Nephron (organoid): ENCODE results near the gene OLFML2B.

Experiments used
- H3K27ac Mint-ChIP-seq, 3 experiments: 2 replicates each; pipeline ENCODE4 v1.8.0; 2020; ENCODE audit warnings: mixed read lengths in 3 of 3, mild to moderate bottlenecking in 2 of 3, moderate library complexity in 1 of 3
- H3K27me3 Mint-ChIP-seq: 2 replicates; pipeline ENCODE4 v1.8.0; 2021; ENCODE audit warnings: low read depth, mild to moderate bottlenecking, moderate library complexity, mixed read lengths
- H3K36me3 Mint-ChIP-seq: 2 replicates; pipeline ENCODE4 v1.8.0; 2020; ENCODE audit warnings: low read depth, mixed read lengths
- H3K4me1 Mint-ChIP-seq: 2 replicates; pipeline ENCODE4 v1.8.0; 2020; ENCODE audit warnings: mixed read lengths
- H3K4me3 Mint-ChIP-seq, 3 experiments: 2 replicates each; pipeline ENCODE4 v1.8.0; 2020; ENCODE audit warnings: mild to moderate bottlenecking in 3 of 3, mixed read lengths in 3 of 3, moderate library complexity in 2 of 3
- H3K9me3 Mint-ChIP-seq: 2 replicates; pipeline ENCODE4 v1.8.0; 2020; ENCODE audit warnings: mixed read lengths
- TF ChIP-seq, protein P1 (sequence below), 3 experiments: fragments of 200-600 bp; sonication (generic); IDR thresholded peaks; one replicate each; pipeline ENCODE4 v1.5.0; 2021; ENCODE audit warnings: antibody characterized with exemption in 3 of 3; ENCODE audit not compliant: unreplicated experiment in 3 of 3

OLFML2B gene

DNA sequence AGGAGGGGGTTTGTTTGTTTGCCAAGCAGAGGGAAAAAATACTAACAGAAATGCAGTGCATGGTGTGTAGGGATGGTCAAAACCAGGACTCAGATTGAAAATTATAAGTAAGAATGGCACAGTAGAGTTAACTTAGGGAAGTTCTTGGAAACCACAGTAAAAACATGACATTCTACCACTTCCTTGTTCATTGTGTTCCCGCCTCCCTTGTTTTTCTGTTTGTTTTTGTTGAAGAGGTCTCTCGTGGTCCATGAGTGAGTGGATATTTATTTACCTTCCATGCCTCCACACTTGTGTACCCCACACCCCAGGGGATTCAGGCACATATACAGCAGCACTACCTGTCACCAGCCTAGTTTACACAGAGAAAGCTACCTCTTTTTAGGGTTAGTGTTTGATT lies 69.6 kb downstream of the OLFML2B start:
- TF ChIP-seq, protein P1, sequence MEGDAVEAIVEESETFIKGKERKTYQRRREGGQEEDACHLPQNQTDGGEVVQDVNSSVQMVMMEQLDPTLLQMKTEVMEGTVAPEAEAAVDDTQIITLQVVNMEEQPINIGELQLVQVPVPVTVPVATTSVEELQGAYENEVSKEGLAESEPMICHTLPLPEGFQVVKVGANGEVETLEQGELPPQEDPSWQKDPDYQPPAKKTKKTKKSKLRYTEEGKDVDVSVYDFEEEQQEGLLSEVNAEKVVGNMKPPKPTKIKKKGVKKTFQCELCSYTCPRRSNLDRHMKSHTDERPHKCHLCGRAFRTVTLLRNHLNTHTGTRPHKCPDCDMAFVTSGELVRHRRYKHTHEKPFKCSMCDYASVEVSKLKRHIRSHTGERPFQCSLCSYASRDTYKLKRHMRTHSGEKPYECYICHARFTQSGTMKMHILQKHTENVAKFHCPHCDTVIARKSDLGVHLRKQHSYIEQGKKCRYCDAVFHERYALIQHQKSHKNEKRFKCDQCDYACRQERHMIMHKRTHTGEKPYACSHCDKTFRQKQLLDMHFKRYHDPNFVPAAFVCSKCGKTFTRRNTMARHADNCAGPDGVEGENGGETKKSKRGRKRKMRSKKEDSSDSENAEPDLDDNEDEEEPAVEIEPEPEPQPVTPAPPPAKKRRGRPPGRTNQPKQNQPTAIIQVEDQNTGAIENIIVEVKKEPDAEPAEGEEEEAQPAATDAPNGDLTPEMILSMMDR (IDR thresholded peaks at IDR 0.05; ENCODE audit: unreplicated experiment in 3 of 3), result no peak
- Mint-ChIP-seq H3K4me3 (no peak overlapping the region), H3K27me3 (no peaks in the 10 kb centered on the region), H3K36me3 (peaks cover 17% of the 10 kb centered on the region), H3K9me3 (no peaks in the 10 kb centered on the region), H3K27ac (peak overlapping the region in 1 of 3 experiments; percentile 78), H3K4me1 (peaks cover 66% of the 10 kb centered on the region)

DNA sequence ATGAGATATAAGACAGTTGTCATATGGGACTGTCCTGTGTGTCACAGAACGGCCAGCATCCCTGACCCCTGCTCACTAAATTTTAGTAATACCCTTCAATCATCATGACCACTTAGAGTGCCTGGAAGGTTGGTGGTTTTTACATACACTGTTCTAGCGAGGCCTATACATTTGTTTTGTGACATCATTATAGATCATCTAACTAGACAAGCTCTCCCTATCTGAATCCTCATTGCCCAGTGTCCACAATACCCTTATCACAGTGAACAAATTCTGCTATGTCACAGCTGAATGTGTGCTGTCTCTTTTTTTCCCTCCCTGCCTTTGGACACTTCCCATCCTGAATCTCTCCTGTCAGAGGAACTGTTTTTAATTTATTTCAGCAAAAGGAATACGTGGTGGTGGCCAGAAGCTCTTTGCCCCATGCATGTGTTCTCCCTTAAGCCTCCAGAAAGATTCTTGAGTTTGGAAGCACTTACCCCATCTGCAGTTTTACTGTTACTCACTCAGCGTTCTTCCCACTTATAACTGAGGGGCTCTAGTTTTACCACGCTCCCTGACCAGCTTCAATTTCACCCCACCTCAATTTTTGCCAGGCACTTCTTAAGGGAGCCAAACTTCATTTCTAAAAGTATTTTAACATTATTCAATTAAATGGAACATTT lies 70.3 kb downstream of the OLFML2B start:
- TF ChIP-seq, protein P1 (IDR thresholded peaks at IDR 0.05; ENCODE audit: unreplicated experiment in 3 of 3), result no peak
- Mint-ChIP-seq H3K4me3 (no peak overlapping the region), H3K36me3 (peaks cover 10% of the 10 kb centered on the region), H3K4me1 (peaks cover 70% of the 10 kb centered on the region), H3K9me3 (no peaks in the 10 kb centered on the region), H3K27ac (peak overlapping the region in 1 of 3 experiments; percentile 78), H3K27me3 (no peaks in the 10 kb centered on the region)

DNA sequence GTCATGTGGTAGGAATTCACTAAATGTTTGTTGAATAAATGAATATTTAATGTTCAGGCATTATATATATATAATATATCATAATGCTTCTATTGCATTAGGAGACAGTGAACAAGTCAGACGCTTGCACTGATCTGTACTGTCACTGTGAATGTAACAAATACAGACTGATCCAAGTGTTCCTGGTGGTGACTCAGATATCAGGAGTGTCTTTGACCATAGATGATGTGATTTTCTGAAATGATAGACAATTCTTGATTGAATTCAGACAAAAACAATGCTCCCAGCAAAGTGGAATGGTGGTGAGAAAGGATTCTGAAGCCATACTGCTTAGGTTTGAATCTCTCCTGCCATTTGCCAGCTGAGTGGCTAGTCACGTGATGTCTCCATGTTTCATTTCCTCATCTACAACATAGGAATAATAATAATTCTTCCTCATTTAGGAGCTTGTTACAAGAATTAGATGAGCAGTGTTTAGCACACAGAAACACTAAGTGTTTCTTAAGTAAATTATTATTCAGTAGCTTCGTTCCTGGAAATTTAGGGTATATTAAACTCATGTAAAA lies 71.0 kb downstream of the OLFML2B start:
- H3K27me3 Mint-ChIP-seq, result no peaks in the 10 kb centered on the region
- H3K4me1 Mint-ChIP-seq, result peaks cover 65% of the 10 kb centered on the region
- peaks cover 8% of the 10 kb centered on the region for H3K36me3 Mint-ChIP-seq
- H3K4me3 Mint-ChIP-seq, result no peak overlapping the region
- no peaks in the 10 kb centered on the region for H3K9me3 Mint-ChIP-seq
- TF ChIP-seq, protein P1 (IDR thresholded peaks at IDR 0.05; ENCODE audit: unreplicated experiment in 3 of 3), result no peak
- no peak overlapping the region for H3K27ac Mint-ChIP-seq

DNA sequence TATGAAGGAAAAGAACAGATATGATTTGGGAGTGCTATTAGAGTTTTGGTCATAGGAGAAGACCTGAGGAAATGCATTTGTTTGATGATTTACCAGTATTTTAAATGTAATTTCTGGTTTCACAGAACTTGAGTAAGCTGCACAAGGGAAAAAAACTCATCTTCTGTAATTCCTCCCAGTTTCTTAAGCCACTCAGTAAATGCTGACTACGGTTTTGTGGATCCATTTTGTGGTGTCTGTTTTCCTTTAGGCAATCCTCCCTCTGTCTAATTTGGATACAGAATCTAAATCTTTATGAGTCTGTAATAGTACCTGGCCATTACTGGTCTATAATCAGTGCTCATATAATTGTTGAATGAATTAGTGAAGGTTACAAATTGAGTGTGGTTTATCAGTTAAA lies 72.0 kb downstream of the OLFML2B start:
- H3K9me3 Mint-ChIP-seq, result no peaks in the 10 kb centered on the region
- peaks cover 14% of the 10 kb centered on the region for H3K36me3 Mint-ChIP-seq
- H3K27ac Mint-ChIP-seq, result no peak overlapping the region
- TF ChIP-seq, protein P1 (IDR thresholded peaks at IDR 0.05; ENCODE audit: unreplicated experiment in 3 of 3), result no peak
- H3K4me3 Mint-ChIP-seq, result no peak overlapping the region
- peaks cover 63% of the 10 kb centered on the region for H3K4me1 Mint-ChIP-seq
- H3K27me3 Mint-ChIP-seq, result no peaks in the 10 kb centered on the region

DNA sequence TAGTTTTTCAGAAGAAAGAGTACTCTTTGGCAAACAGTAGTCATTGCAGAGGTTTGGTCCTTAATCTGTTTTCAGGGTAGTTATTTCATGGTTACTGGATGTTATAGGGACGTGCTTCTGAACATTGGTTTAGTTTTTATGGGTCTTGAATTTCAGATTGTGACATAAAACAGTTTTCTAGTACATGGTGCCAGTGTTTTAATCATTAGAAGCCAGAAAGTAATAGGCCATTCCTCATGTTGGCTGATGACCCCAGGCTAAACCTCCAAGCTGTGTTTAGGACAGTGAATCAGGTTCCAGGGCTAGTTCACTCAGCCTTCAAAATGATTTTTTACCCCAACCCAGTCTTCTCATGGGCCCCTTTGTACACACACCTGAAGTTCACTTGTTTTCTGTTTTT lies 73.3 kb downstream of the OLFML2B start:
- H3K4me1 Mint-ChIP-seq, result peaks cover 50% of the 10 kb centered on the region
- peak overlapping the region in 1 of 3 experiments; percentile 55 for H3K27ac Mint-ChIP-seq
- no peak overlapping the region for H3K4me3 Mint-ChIP-seq
- H3K27me3 Mint-ChIP-seq, result no peaks in the 10 kb centered on the region
- peaks cover 14% of the 10 kb centered on the region for H3K36me3 Mint-ChIP-seq
- H3K9me3 Mint-ChIP-seq, result no peaks in the 10 kb centered on the region
- TF ChIP-seq, protein P1 (IDR thresholded peaks at IDR 0.05; ENCODE audit: unreplicated experiment in 3 of 3), result no peak

DNA sequence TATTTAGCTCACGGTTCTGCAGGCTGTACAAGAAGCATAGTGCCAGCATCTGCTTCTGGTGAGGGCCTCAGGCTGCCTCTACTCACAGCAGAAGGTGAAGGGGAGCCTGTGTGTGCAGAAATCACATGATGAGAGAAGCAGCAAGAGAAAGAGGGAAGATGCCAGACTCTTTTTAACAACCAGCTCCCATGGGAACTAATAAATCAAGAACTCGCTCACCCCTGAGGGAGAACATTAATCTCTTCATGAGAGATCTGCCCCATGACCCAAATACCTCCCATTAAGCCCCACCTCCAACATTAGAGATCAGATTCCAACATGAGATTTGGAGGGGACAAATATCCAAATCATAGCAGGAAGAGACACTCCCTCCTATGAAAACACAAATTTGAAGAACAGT lies 74.1 kb downstream of the OLFML2B start:
- TF ChIP-seq, protein P1 (IDR thresholded peaks at IDR 0.05; ENCODE audit: unreplicated experiment in 3 of 3), result no peak
- Mint-ChIP-seq H3K36me3 (peaks cover 16% of the 10 kb centered on the region), H3K27ac (peak overlapping the region in 1 of 3 experiments; percentile 55), H3K27me3 (no peaks in the 10 kb centered on the region), H3K4me3 (no peak overlapping the region), H3K9me3 (no peaks in the 10 kb centered on the region), H3K4me1 (peaks cover 43% of the 10 kb centered on the region)
